Tibial nerve (tissue), 4 donors: Measurements from ENCODE around the gene PFDN1.

Experiments used
- CTCF ChIP-seq, 5 experiments: fragments of 200-600 bp in 3 of 5; fragments of 450-650 bp in 2 of 5; sonication (generic) in 3 of 5; IDR thresholded peaks; one replicate each; pipeline ENCODE4 v1.5.1; 2016 to 2019; ENCODE audit warnings: antibody characterized with exemption in 5 of 5, mild to moderate bottlenecking in 3 of 5, moderate library complexity in 2 of 5
- EP300 ChIP-seq, 2 donors: sonication (generic); formaldehyde crosslinking; IDR thresholded peaks; one replicate each; pipeline ENCODE4 v1.6.1; 2017; ENCODE audit warnings: antibody characterized with exemption in 2 of 2, mild to moderate bottlenecking in 1 of 2

- TF ChIP-seq CTCF (IDR thresholded peaks at IDR 0.05) (no peak), EP300 (IDR thresholded peaks at IDR 0.05) (no peak)
These were observed 100.8 kb downstream of the PFDN1 start for GRCh38 chr5:140202078-140202477.
